HTERT RPE-1 (cell line): ENCODE measurements around the gene TNNI2.
"Not testable (repeated sequence)": the region's sequence is repeated elsewhere in the genome, so short reads cannot be mapped to it uniquely, and the experiment has no call there.

ENCODE experiments used
- in situ Hi-C: fragments of 300-500 bp; cut with MboI; formaldehyde crosslinking; loops from 4 replicates; pipeline ENCODE4 v1.14.3; 2020; ENCODE audit warnings: low sequenced_read_pairs

TNNI2 gene

GRCh38 chr11:1871531-1871930 lies 32.8 kb downstream of the TNNI2 start:
- in situ Hi-C loops: no loop called here

- in situ Hi-C loops: no loop called here
Measured at GRCh38 chr11:1872267-1872985, 33.6 kb downstream of the TNNI2 start.

GRCh38 chr11:1873048-1873812 lies 34.4 kb downstream of the TNNI2 start:
- in situ Hi-C loops: no loop called here

GRCh38 chr11:1873813-1874150 lies 35.0 kb downstream of the TNNI2 start:
- in situ Hi-C loops: not testable (repeated sequence)

GRCh38 chr11:1874441-1875092 lies 35.8 kb downstream of the TNNI2 start:
- in situ Hi-C loops: not testable (repeated sequence)

- in situ Hi-C loops: no loop called here
Measured at GRCh38 chr11:1875093-1875850, 36.5 kb downstream of the TNNI2 start.

- in situ Hi-C loops: not testable (repeated sequence)
Measured at GRCh38 chr11:1875851-1876301, 37.1 kb downstream of the TNNI2 start.

GRCh38 chr11:1876361-1877063 lies 37.7 kb downstream of the TNNI2 start:
- in situ Hi-C loops: no loop called here

GRCh38 chr11:1877211-1878136 lies 38.7 kb downstream of the TNNI2 start:
- in situ Hi-C loops: no loop called here

GRCh38 chr11:1878137-1879031 lies 39.6 kb downstream of the TNNI2 start:
- in situ Hi-C loops: no loop called here

- in situ Hi-C loops: no loop called here
Measured at GRCh38 chr11:1879342-1879940, 40.7 kb downstream of the TNNI2 start.

GRCh38 chr11:1879941-1880720 lies 41.4 kb downstream of the TNNI2 start:
- in situ Hi-C loops: no loop called here

GRCh38 chr11:1880746-1881441 lies 42.1 kb downstream of the TNNI2 start:
- in situ Hi-C loops: no loop called here

GRCh38 chr11:1881442-1882264 lies 42.9 kb downstream of the TNNI2 start:
- in situ Hi-C loops: no loop called here

GRCh38 chr11:1882265-1883238 lies 43.8 kb downstream of the TNNI2 start:
- in situ Hi-C loops: no loop called here
